GM13977 (cell line): Measurements from ENCODE around the gene MTCH1.
A peak's percentile ranks its signal among the peaks of the same experiment; 100 is the strongest.

Experiments
- DNase-seq: peaks from one replicate; pipeline ENCODE4 v3.0.0; 2012; ENCODE audit warnings: low spot score
- CTCF ChIP-seq: IDR thresholded peaks from 2 replicates; pipeline ENCODE4 v1.5.1; 2012; ENCODE audit warnings: mild to moderate bottlenecking, control low read depth; ENCODE audit not compliant: insufficient read depth; ENCODE audit errors: extremely low read depth, missing control alignments
- in situ Hi-C: fragments of 300-500 bp; cut with MboI; formaldehyde crosslinking; loops from one replicate; pipeline ENCODE4 v1.12.0; 2022; ENCODE audit warnings: low sequenced_read_pairs, low pct_unique_long_range_greater_than_20kb, mixed read lengths, inconsistent platforms; ENCODE audit not compliant: unreplicated experiment

MTCH1 gene, protein sequence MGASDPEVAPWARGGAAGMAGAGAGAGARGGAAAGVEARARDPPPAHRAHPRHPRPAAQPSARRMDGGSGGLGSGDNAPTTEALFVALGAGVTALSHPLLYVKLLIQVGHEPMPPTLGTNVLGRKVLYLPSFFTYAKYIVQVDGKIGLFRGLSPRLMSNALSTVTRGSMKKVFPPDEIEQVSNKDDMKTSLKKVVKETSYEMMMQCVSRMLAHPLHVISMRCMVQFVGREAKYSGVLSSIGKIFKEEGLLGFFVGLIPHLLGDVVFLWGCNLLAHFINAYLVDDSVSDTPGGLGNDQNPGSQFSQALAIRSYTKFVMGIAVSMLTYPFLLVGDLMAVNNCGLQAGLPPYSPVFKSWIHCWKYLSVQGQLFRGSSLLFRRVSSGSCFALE

DNA sequence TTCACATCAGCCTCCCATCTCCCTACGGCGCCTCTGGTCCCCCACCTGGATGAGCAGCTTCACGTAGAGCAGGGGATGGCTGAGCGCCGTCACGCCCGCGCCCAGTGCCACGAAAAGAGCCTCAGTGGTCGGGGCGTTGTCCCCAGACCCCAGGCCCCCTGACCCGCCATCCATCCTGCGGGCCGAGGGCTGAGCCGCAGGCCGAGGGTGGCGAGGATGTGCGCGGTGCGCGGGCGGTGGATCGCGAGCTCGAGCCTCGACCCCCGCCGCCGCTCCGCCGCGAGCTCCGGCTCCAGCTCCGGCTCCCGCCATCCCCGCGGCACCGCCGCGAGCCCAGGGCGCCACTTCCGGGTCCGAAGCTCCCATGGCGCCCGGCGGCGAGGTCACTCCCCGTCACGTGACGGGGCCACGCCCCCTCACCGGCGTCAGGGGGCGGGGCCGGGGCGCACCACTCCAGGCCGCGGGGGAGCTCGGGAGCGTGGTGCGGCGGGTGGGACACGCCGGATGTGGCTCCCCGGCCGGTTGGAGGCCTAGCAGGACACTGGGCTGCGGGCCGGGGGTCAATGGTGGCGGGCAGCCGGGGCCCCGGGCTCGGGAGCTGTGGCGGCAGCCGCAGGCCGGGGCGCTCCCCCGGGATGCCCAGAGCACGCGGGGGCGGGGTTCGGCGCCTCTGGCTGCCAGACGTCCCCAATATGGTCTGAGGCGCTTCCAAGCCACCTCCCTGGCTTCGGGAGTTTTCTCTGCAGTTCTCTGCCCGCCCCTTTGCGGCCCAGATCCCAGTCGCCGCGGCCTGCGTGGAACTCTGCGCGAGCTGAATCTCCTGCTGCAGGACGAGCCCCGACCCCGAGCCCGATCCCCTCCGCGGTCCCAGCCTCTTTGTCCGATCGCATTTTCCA, at the start of gene MTCH1:
Gene MTCH1 (minus strand): TSS at position 389 of the 896 bp plus-strand sequence. CDS start 23 bp downstream, at position 366.
- no peak for TF ChIP-seq CTCF

GRCh38 chr6:37033819-37034795, 48.1 kb upstream of the MTCH1 start:
- in situ Hi-C loops: no loop called here
- DNase-seq: no peak
- no peak for TF ChIP-seq CTCF

More for the DNA sequence above, at the start of gene MTCH1:
- DNase-seq: peak; percentile 99
- in situ Hi-C loops: no loop called here

DNA sequence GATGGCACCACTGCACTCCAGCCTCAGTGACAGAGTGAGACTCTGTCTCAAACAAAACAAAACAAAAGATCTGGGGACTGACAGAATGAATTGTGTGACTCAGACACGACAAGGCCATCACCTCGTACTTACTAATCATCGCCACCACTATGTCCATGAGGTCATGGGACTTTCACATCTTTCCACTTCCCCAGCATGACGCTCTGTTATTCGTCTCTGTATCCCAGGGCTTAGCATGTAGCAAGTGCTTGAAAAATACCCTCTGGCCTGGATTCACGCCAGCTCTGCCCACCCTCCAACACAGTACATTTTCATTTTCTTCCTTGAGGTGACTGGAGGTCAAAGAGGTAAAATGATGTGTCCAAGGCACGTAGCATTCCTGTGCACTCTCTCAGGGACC, 47.3 kb upstream of the MTCH1 start:
- DNase-seq: peak; percentile 62
- TF ChIP-seq CTCF: no peak
- in situ Hi-C loops: no loop called here

DNA sequence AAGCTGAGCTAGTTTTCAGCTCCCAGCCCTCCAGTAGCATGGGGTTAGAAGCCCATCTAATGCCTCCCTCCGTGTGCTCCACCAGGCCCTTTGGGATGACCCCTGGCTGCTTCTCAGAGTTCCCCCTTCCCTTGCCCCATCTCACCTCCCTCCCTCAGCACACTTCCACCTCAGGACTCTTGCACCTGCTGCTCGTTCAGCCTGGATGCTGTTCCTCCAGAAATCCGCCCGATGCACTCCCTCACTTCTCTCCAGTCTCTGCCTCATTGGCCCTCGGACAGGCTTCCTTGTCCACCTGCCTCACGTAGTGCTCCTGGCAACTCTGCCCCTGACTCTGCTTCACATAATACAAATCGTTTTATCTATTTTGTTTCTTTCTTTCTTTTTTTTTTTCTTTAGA, 46.2 kb upstream of the MTCH1 start:
- in situ Hi-C loops: no loop called here
- no peak for DNase-seq
- no peak for TF ChIP-seq CTCF

- no peak for TF ChIP-seq CTCF
- in situ Hi-C loops: no loop called here
- DNase-seq: no peak
These were observed 44.6 kb upstream of the MTCH1 start for GRCh38 chr6:37030599-37030998.
